Kidney glomerular epithelial cell (primary cell): ENCODE results near the gene UNC5C.
"Not testable (repeated sequence)": the region's sequence is repeated elsewhere in the genome, so short reads cannot be mapped to it uniquely, and the experiment has no call there.

ENCODE experiments used
- DNase-seq: peaks from one replicate; lab custom pipeline; 2025; lab: John Stamatoyannopoulos, UW

Gene UNC5C

DNA sequence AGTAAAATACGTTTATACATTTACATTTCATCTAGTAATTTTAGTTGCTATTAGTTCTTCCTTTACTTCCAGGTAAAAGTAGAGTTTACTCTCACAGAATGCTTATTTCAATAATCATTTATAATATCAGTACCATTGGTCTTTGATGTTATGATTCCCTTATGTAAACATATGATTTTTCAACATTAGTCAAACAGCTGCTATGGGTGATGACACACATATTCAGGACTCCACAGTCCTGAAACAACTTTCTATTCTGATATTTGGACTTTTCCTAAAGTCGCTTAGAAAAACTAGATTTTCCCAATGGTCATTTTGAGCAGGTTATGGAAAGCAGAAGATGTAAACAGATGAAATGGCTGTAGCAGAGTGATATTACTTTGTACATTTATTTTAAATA, 369.8 kb downstream of the UNC5C start:
- no peak for DNase-seq

DNA sequence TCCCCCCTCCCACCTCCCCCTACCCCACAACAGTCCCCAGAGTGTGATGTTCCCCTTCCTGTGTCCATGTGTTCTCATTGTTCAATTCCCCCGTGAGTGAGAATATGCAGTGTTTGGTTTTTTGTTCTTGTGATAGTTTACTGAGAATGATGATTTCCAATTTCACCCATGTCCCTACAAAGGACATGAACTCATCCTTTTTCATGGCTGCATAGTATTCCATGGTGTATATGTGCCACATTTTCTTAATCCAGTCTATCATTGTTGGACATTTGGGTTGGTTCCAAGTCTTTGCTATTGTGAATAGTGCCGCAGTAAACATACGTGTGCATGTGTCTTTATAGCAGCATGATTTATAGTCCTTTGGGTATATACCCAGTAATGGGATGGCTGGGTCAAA, 377.4 kb downstream of the UNC5C start:
- not testable (repeated sequence) for DNase-seq

GRCh38 chr4:95170176-95170575, 378.6 kb downstream of the UNC5C start:
- no peak for DNase-seq

DNA sequence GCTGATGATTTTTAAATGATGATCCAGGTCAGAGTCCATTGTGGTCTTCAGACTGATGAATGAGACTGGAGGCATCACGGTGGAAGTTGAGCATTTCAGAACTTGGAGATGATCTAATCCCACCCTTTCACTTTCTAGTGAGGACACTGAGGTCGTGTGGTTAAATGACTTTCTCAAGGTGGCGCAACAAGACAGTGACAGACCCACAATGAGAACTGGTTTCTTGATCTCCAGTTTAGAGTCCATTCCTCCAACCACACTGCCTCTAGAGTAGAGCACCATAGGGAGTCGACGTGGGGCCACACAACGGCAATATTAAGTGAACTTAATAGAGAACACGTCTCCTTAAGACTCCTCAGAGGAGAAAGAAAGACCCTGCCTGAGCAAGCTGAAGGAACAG, 381.0 kb downstream of the UNC5C start:
- DNase-seq = no peak

DNA sequence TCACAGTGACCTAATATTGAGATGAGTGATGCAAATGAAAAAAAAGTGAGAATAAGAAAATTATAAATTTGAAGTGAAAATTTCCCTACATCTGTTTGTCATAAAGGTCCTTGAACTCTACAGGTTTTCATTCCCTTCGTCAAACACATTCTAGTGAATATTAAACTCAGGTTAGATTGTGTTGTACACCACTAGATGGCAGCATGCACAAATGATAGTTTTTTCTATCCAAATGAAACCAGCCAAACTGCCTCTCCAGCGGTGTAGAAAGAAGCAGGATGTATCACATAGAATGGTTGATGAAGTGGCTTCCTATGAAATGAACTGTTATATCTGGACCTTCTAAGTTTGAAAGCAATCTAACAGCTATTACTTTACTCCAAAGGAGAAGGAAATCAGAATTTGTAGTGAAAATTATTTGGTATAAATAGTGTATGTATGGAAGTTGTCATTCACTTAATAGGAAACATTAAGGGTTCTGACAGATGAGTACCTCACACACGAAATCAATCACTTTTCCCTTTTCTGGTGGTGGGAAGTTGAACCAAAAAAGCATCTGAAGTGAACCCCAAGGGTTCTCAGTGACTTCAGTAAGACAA, 382.7 kb downstream of the UNC5C start:
- DNase-seq = peak; percentile 41

DNA sequence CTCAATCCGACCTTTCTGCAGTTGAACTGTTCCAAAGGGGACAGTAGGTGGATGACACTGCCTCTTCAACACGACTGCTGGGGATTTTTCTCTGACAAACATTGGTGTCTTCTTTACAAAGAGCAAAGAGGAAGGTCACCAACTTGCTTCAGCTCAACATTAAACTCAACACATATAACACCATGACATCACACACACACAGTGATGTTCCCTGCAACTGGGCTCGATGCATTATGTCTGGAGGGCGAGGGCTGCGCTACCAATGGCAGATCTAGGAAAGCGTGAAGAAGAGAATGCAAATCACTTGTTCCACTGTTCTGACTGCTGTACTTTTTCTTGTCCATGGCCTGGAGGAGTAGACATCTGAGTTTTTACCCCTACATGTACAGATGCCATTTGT, 385.9 kb downstream of the UNC5C start:
- DNase-seq = no peak

- DNase-seq = no peak
Observed at GRCh38 chr4:95161781-95162469, 386.8 kb downstream of the UNC5C start.

DNA sequence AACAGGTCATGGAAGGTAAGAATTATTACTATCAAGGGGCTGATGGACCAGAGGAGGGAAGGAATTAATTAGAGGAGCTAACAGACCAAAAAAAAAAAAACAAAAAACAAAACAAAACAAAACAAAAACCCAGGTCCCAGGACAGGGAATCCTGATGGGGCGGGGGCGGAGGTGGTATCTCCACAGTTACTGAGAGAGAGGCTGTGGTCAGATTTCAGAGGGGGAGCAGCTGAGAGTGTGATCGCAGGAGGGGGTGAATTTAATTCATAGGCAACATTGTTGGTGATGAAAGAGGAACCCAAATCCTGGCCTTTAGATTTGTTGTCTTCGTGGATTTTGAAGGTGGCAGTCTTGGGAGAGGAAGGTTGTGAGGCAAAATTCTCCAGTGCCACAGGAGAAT, 389.4 kb downstream of the UNC5C start:
- no peak for DNase-seq

- DNase-seq = no peak
Observed at GRCh38 chr4:95158626-95159025, 390.1 kb downstream of the UNC5C start.

- DNase-seq = no peak
Observed at GRCh38 chr4:95158045-95158444, 390.7 kb downstream of the UNC5C start.

DNA sequence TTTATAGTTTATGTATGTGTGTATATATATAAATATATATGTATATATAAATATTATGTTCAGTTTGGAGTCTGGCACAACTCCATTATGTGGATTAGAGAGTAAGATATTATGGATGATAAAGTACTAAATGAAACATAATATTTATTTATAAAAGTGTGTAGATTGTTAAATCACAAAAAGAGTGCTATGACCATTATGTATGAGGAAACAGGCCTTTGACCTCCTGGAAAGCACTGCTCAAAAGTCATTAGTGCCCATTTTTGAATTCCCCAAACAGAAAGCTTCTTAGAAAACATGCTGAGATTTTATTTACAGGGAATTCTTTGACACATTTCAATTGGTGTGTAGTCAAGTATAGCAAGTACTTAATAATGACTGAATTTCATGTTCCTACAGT, 391.2 kb downstream of the UNC5C start:
- DNase-seq = no peak

DNA sequence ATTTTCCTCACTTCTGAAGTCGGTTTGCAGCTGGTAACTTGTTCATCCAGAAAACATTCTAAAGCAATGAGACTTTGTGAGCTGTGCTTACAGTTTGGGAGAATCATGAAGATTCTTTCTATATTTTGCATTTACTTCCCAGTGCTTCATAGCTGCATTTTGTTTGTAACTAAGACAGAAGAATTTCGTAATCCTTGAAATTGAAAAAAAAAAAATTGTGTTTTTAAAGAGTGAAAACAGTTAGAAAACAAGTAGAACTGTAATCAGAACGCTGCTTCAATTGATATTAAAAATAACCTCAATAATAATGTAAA, 392.4 kb downstream of the UNC5C start:
- DNase-seq = no peak

GRCh38 chr4:95155759-95156451, 392.9 kb downstream of the UNC5C start:
- DNase-seq = peak; percentile 56

- DNase-seq = no peak
Observed at GRCh38 chr4:95153182-95153581, 395.6 kb downstream of the UNC5C start.

DNA sequence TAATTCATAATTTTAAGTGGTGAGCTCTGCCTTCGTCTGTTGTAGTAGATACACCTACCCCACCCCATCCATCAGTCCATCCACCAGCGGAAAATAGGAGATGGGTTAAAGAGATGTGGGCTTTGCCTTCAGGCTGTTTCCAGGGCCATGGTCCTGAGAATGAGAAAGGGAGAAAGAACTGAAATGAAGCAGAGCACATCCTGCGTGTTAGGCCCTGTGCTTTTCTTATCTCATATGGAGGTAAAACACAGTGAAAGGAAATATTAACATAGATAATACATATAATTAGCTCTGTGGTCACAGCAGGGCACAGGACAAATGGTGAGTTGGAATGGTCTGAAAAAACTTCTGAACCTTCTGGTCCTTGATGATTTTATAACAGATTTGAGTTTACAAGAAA, 397.5 kb downstream of the UNC5C start:
- DNase-seq = no peak

GRCh38 chr4:95142932-95143331, 405.8 kb downstream of the UNC5C start:
- DNase-seq = no peak

GRCh38 chr4:95141361-95141760, 407.4 kb downstream of the UNC5C start:
- no peak for DNase-seq

DNA sequence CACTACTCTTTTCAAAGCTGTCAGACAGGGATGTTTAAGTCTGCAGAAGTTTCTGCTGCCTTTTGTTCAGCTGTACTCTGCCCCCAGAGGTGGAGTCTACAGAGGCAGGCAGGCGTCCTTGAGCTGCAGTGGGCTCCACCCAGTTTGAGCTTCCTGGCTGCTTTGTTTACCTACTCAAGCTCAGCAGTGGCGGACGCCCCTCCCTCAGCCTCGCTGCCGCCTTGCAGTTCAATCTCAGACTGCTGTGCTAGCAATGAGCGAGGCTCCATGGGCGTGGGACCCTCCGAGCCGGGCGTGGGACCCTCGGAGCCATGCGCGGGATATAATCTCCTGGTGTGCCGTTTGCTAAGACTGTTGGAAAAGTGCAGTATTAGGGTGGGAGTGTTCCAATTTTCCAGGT, 409.3 kb downstream of the UNC5C start:
- DNase-seq = not testable (repeated sequence)

DNA sequence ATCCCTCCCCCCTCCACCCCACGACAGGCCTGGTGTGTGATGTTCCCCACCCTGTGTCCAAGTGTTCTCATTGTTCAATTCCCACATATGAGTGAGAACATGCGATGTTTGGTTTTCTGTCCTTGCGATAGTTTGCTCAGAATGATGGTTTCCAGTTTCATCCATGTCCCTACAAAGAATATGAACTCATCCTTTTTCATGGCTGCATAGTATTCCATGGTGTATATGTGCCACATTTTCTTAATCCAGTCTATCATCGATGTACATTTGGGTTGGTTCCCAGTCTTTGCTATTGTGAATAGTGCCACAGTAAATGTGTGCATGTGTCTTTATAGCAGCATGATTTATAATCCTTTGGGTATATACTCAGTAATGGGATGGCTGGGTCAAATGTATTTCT, 414.8 kb downstream of the UNC5C start:
- not testable (repeated sequence) for DNase-seq

DNA sequence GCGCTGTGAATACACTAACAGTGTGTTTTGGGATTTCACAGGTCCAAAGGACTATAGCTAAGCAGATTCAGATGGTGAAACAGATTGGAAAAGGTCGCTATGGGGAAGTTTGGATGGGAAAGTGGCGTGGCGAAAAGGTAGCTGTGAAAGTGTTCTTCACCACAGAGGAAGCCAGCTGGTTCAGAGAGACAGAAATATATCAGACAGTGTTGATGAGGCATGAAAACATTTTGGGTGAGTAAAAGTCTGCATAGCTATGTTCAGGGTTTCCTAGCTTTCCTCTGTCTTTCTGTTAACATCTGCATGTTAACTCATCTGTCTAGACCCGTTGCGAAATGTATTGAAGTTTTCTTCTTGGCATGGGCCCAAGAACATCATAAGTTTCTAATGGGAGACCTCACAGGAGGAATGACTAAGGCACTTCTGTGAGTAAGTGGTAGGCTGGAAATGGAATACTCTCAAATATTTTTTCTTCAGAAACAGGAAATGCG, 418.9 kb downstream of the UNC5C start:
- peak; percentile 100 for DNase-seq

DNA sequence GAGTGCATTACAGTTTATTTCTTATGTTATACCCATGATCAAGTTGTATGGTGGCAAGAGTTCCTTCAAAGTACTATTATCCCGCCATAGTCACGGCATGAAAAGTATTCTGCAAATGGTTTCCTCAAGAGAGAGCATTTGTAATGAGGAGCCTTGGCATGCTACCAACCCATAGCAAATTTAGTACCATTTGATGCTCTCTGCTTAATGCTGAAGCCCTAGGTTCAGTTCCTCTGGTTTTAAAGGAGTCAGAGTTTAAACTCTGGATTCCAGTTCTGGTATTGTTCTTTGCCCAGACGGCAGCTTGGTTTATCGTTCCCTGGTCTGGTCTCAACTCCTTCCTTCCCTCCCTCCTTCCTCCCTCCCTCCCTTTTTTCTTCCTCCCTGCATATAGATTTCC, 419.7 kb downstream of the UNC5C start:
- DNase-seq = no peak

DNA sequence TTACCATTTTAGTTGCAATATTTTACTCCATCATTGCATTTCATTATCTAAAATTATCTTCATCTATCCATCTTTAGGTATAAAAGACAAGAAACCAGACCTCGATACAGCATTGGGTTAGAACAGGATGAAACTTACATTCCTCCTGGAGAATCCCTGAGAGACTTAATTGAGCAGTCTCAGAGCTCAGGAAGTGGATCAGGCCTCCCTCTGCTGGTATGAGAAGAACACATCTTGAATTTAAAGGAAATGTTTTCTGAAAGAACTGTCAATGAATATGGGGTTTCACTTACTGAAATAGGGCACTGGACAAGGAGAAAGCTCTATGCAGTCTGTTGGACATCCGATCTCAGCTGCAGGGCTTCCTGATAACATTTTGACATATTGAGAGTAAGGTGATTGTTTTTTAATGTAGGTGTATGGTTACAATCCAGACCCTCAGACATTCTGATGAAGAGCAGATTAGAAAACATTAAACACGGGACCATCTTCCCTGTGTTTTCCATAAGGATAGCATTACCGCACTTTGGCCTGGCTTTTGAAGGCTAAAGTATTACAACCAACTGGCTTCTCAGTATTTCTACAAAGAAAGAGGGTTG, 423.8 kb downstream of the UNC5C start:
- peak; percentile 47 for DNase-seq

DNA sequence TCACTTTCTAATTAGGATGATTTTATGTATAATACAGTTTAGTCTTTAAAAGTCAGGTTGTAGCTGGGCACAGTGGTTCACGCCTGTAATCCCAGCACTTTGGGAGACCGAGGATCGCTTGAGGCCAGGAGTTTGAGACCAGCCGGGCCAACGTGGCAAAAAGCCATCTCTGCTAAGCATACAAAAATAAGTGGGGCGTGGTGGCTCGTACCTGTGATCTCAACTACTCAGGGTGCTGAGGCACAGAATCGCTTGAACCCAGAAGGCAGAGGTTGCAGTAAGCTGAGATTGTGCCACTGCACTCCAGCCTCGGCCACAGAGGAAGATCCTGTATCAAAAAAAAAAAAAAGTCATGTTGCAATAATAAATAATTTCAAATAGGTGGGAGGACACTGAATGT, 426.8 kb downstream of the UNC5C start:
- DNase-seq = no peak
